B cell (primary cell): ENCODE measurements around the gene CREB3. TPM values are rescaled to one million over a fixed set of nuclear protein-coding genes. Genes with fewer than 3 reads are reported as not detected.

Experiments
- ATAC-seq: fragments of 200-7000 bp; cut with Tn5 transposase; one replicate; pipeline ENCODE4 v1.10.0; 2021; ENCODE audit warnings: low read depth, mild to moderate bottlenecking, moderate number of reproducible peaks, moderate library complexity
- CTCF ChIA-PET: fragments of 350-600 bp; sonication (Branson Sonifier 250); formaldehyde crosslinking; loops from one replicate; lab custom pipeline; 2021; ENCODE audit warnings: antibody characterized with exemption, inconsistent platforms; lab: Charles Lee
- POLR2A ChIA-PET: fragments of 350-600 bp; sonication (Branson Sonifier 250); formaldehyde crosslinking; loops from one replicate; lab custom pipeline; 2021; ENCODE audit warnings: antibody characterized with exemption; lab: Charles Lee
- DNase-seq: peaks from one replicate; pipeline ENCODE4 v3.0.0; 2013
- H2AFZ ChIP-seq: 2 replicates; pipeline ENCODE4 v1.6.1; 2012; ENCODE audit warnings: mild to moderate bottlenecking, low read depth, low read length; ENCODE audit not compliant: insufficient read depth, poor library complexity, severe bottlenecking
- H3K27ac ChIP-seq, 2 donors: 1 replicate in 1 of 2; 2 replicates in 1 of 2; pipeline ENCODE4 v1.5.1; 2012 to 2013; ENCODE audit warnings: low read length in 2 of 2, mild to moderate bottlenecking in 2 of 2, moderate library complexity in 1 of 2
- H3K27me3 ChIP-seq, 4 experiments: fragments of 200-600 bp in 1 of 4; sonication (generic) in 1 of 4; replicated peaks in 1 of 4; 1 replicate in 2 of 4; 2 replicates in 2 of 4; pipeline versions ENCODE4 v1.6.1 to v1.7.0; 2013 to 2016; ENCODE audit warnings: low read length in 3 of 4, mild to moderate bottlenecking in 2 of 4, mixed read lengths in 1 of 4, moderate library complexity in 1 of 4; ENCODE audit not compliant: insufficient read depth in 4 of 4, control insufficient read depth in 3 of 4; ENCODE audit errors: control extremely low read depth in 1 of 4
- H3K36me3 ChIP-seq, 2 experiments: replicated peaks in 1 of 2; 1 replicate in 1 of 2; 2 replicates in 1 of 2; pipeline versions ENCODE4 v1.6.1 to v1.7.1; 2013; ENCODE audit warnings: low read length in 1 of 2; ENCODE audit not compliant: insufficient read depth in 2 of 2, control insufficient read depth in 1 of 2; ENCODE audit errors: control extremely low read depth in 1 of 2, extremely low read depth in 1 of 2
- H3K4me1 ChIP-seq, 2 donors: fragments of 200-600 bp in 1 of 2; sonication (generic) in 1 of 2; 1 replicate in 1 of 2; 2 replicates in 1 of 2; pipeline versions ENCODE4 v1.5.1 to v1.6.1; 2013 to 2017; ENCODE audit warnings: low read length in 2 of 2; ENCODE audit not compliant: control insufficient read depth in 2 of 2, insufficient read depth in 2 of 2
- H3K4me2 ChIP-seq: replicated peaks from 2 replicates; pipeline ENCODE3; 2012; ENCODE audit warnings: mild to moderate bottlenecking, low read depth, low read length; ENCODE audit not compliant: poor library complexity, severe bottlenecking
- H3K4me3 ChIP-seq, 5 experiments: fragments of 200-600 bp in 1 of 5; sonication (generic) in 1 of 5; 1 replicate in 3 of 5; 2 replicates in 2 of 5; pipeline versions ENCODE4 v1.5.1 to v1.7.0; 2011 to 2016; ENCODE audit warnings: low read length in 4 of 5, mild to moderate bottlenecking in 4 of 5, low read depth in 2 of 5, control low read depth in 1 of 5, moderate library complexity in 1 of 5; ENCODE audit not compliant: insufficient read depth in 1 of 5; ENCODE audit errors: control extremely low read depth in 1 of 5, extremely low read depth in 1 of 5
- H3K79me2 ChIP-seq: fragments of 200-600 bp; sonication (generic); one replicate; pipeline ENCODE4 v1.6.0; 2016; ENCODE audit warnings: low read length; ENCODE audit not compliant: control insufficient read depth, insufficient read depth
- H3K9ac ChIP-seq: fragments of 200-600 bp; sonication (generic); 2 replicates; pipeline ENCODE4 v1.6.1; 2017; ENCODE audit warnings: mild to moderate bottlenecking, low read length, moderate library complexity
- H3K9me3 ChIP-seq, 3 donors: one replicate each; pipeline versions ENCODE4 v1.6.1 to v1.7.1; 2013; ENCODE audit warnings: low read length in 2 of 3; ENCODE audit not compliant: control insufficient read depth in 2 of 3, insufficient read depth in 1 of 3; ENCODE audit errors: control extremely low read depth in 1 of 3
- H4K20me1 ChIP-seq: 2 replicates; pipeline ENCODE4 v1.6.0; 2012; ENCODE audit warnings: mild to moderate bottlenecking, low read length; ENCODE audit not compliant: insufficient read depth, control insufficient read depth, poor library complexity, severe bottlenecking
- H3K27ac Mint-ChIP-seq: one replicate; pipeline ENCODE4 v1.8.0; 2021; ENCODE audit warnings: mixed read lengths
- H3K27me3 Mint-ChIP-seq: one replicate; pipeline ENCODE4 v1.8.0; 2021; ENCODE audit warnings: mixed read lengths
- H3K4me1 Mint-ChIP-seq: one replicate; pipeline ENCODE4 v1.8.0; 2021; ENCODE audit warnings: mixed read lengths
- H3K4me3 Mint-ChIP-seq: one replicate; pipeline ENCODE4 v1.8.0; 2021; ENCODE audit warnings: mixed read lengths
- H3K9me3 Mint-ChIP-seq: one replicate; pipeline ENCODE4 v1.8.0; 2022; ENCODE audit warnings: mixed read lengths; ENCODE audit not compliant: insufficient read depth
- EZH2 ChIP-seq: IDR thresholded peaks from 2 replicates; pipeline ENCODE4 v1.6.1; 2012; ENCODE audit warnings: borderline replicate concordance, low read depth, mild to moderate bottlenecking, moderate library complexity, low read length; ENCODE audit not compliant: insufficient read depth, poor library complexity, severe bottlenecking
- WGBS: methylation state at CpG from one replicate; pipeline ENCODE4 v1.1.5; 2013; ENCODE audit warnings: missing lambda C conversion rate; ENCODE audit not compliant: insufficient coverage; 5-methylcytosine and 5-hydroxymethylcytosine counted together
- intact Hi-C: fragments of 100-400 bp; cut with micrococcal nuclease; formaldehyde crosslinking; loops from one replicate; pipeline ENCODE4 v1.10.0; 2022
- polyA plus RNA-seq: library from polyadenylated mRNA; depleted of rRNA; stranded (reverse); fragments of >200 nt; gene quantifications from 2 replicates; pipeline ENCODE4 v1.2.3, GENCODE V29; 2012
- total RNA-seq, 2 donors: library from RNA; stranded (reverse); fragments of 120-200 nt in 1 of 2; gene quantifications; 1 replicate in 1 of 2; 2 replicates in 1 of 2; pipeline versions ENCODE4 v1.2.3 to v1.2.4, GENCODE V29; 2013 to 2022
- TF ChIP-seq, protein P1 (sequence below): fragments of 200-600 bp; IDR thresholded peaks from one replicate; pipeline ENCODE4 v1.8.0; 2022; ENCODE audit warnings: antibody characterized with exemption, mild to moderate bottlenecking

CREB3 gene
- total and polyA plus RNA-seq, 2 donors (not counting 1 experiment from before 2014, with no cell fraction given) = 12.3 to 20.7 TPM

DNA sequence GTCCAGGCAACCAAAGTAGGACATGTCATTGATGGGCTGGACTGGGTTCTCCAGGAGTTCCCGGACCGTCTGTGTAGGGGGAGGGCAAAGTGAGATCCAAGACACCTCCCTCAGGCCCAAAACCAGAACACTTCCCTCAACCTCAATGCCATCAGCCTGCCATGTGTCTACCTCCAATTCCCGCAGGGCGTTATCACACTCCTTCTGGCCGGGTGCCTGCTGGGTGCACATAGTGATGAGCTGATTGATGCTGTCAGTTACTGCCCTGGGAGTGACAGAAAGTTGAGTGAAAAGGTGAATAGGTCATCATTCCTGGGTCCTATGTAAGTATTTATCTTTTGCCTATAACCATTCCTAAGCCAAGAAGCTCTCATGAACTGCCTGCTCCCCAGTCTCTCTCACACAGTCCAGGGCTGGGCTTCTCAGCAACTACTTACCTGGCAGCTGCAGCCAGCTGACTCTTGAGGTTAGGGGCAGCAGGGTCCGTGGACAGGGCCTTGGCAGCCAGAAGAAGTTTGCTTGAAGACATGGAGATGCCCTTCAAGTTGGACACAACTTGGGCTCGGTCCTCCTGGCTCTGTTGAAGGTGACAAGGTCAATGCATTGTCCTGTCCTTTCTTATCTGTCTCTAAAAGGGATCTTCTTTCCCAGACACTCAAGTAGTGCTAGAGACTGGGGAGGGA lies 21.5 kb upstream of the CREB3 start:
- H3K9me3 Mint-ChIP-seq = no peaks in the 10 kb centered on the region
- Histone ChIP-seq H3K4me3 (no peak overlapping the region), H3K36me3 (peaks cover 7 to 91% of the 10 kb centered on the region in 2 experiments), H3K9me3 (no peaks in the 10 kb centered on the region), H3K27me3 (no peaks in the 10 kb centered on the region), H2AFZ (no peak overlapping the region), H3K4me1 (no peaks in the 10 kb centered on the region), H3K4me2 (no peak overlapping the region), H3K27ac (no peak overlapping the region), H4K20me1 (peaks cover 12% of the 10 kb centered on the region), H3K79me2 (peaks cover 33% of the 10 kb centered on the region), H3K9ac (no peak overlapping the region)
- intact Hi-C loops = no loop called here
- ChIA-PET POLR2A (no interaction called here), CTCF (interaction anchor here (1.1 to 20.4 kb wide), 5 partner anchors 16 to 111 kb away, joined by 3 to 195 read pairs (median 4); partner anchors contain the start of gene TPM2)
- ATAC-seq (no peak), DNase-seq (no peak)
- TF ChIP-seq, protein P1, sequence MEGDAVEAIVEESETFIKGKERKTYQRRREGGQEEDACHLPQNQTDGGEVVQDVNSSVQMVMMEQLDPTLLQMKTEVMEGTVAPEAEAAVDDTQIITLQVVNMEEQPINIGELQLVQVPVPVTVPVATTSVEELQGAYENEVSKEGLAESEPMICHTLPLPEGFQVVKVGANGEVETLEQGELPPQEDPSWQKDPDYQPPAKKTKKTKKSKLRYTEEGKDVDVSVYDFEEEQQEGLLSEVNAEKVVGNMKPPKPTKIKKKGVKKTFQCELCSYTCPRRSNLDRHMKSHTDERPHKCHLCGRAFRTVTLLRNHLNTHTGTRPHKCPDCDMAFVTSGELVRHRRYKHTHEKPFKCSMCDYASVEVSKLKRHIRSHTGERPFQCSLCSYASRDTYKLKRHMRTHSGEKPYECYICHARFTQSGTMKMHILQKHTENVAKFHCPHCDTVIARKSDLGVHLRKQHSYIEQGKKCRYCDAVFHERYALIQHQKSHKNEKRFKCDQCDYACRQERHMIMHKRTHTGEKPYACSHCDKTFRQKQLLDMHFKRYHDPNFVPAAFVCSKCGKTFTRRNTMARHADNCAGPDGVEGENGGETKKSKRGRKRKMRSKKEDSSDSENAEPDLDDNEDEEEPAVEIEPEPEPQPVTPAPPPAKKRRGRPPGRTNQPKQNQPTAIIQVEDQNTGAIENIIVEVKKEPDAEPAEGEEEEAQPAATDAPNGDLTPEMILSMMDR = no peak
- no peak for TF ChIP-seq EZH2
- no peak overlapping the region for H3K4me3 Mint-ChIP-seq
- H3K27me3 Mint-ChIP-seq = no peaks in the 10 kb centered on the region
- H3K4me1 Mint-ChIP-seq = no peaks in the 10 kb centered on the region
- WGBS = 100% methylated on average over 1 of the region's 7 CpGs
- peak overlapping the region; percentile 50 for H3K27ac Mint-ChIP-seq
